ENCODE measurements around the gene CTNNA1.

Gene CTNNA1

DNA sequence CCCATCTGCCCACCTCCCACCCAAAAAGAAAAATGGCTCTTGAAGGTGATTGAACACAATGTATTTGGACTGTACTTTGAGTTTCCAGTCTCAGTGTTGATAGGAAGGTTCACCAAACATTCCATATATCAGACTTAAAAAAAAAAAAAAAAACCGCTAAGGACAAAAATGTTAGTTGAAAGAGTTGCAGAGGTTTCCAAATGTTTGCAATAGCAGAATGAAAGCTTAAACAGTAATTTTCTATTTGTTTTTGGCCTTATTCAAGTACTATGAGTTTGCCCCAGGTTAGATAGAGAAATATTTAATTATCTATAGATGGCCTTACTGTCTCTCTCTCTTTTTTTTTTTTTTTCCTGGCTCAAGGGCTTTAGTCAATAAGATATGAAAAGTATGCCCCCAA is 115.8 kb downstream of the CTNNA1 start:
- TF ChIP-seq, protein P1, sequence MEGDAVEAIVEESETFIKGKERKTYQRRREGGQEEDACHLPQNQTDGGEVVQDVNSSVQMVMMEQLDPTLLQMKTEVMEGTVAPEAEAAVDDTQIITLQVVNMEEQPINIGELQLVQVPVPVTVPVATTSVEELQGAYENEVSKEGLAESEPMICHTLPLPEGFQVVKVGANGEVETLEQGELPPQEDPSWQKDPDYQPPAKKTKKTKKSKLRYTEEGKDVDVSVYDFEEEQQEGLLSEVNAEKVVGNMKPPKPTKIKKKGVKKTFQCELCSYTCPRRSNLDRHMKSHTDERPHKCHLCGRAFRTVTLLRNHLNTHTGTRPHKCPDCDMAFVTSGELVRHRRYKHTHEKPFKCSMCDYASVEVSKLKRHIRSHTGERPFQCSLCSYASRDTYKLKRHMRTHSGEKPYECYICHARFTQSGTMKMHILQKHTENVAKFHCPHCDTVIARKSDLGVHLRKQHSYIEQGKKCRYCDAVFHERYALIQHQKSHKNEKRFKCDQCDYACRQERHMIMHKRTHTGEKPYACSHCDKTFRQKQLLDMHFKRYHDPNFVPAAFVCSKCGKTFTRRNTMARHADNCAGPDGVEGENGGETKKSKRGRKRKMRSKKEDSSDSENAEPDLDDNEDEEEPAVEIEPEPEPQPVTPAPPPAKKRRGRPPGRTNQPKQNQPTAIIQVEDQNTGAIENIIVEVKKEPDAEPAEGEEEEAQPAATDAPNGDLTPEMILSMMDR (IDR thresholded peaks at IDR 0.05), result no peak
- H3K36me3 Mint-ChIP-seq (ENCODE audit: low read depth), result peaks cover 25% of the 10 kb centered on the region
- DNase-seq, result no peak
- H3K27ac Mint-ChIP-seq, result no peak overlapping the region
- peaks cover 57% of the 10 kb centered on the region for H3K4me1 Mint-ChIP-seq
- no peaks in the 10 kb centered on the region for H3K27me3 Mint-ChIP-seq (ENCODE audit: low read depth, poor library complexity)
- H3K4me3 Mint-ChIP-seq, result no peak overlapping the region
- H3K9me3 Mint-ChIP-seq, result peaks cover 6% of the 10 kb centered on the region

DNA sequence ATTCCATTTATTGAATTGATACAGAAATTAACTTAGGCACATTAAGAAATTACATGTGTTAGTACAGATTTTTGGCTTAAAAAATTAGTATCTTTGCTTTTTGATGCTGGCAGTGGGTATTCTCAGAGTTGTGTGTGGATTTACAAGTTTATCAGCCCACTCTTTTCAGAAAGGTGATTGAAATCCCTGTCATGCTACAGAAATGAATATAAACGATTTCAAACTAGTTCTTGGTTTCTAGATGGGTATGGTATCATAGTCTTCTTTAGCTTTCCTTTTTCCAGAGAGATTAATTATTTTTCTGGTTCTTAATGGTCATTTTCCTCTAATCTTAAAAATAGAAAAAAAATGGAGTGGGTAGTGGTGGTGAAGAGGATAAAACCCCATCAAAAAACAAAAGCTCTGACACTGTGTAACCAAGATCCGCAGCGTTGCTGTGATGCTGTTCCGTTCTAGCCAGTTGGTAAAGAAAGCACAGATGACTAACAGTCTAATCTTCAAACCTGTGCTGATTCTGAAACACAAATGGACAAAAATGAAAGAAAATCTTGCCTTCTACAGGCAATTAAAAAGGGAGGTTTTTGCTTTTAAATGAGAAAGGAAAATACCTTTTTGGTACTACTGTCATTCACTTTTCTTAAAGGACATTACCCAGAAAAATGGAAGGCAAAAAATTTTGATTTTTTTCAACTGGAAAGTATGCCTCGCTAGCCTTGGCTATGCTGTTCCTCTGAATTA is 116.7 kb downstream of the CTNNA1 start:
- Mint-ChIP-seq H3K4me1 (peaks cover 66% of the 10 kb centered on the region), H3K4me3 (no peak overlapping the region), H3K27me3 (ENCODE audit: low read depth, poor library complexity) (no peaks in the 10 kb centered on the region), H3K9me3 (no peaks in the 10 kb centered on the region), H3K27ac (peak overlapping the region; percentile 95), H3K36me3 (ENCODE audit: low read depth) (peaks cover 16% of the 10 kb centered on the region)
- TF ChIP-seq, protein P1 (IDR thresholded peaks at IDR 0.05), result no peak
- no peak for DNase-seq

DNA sequence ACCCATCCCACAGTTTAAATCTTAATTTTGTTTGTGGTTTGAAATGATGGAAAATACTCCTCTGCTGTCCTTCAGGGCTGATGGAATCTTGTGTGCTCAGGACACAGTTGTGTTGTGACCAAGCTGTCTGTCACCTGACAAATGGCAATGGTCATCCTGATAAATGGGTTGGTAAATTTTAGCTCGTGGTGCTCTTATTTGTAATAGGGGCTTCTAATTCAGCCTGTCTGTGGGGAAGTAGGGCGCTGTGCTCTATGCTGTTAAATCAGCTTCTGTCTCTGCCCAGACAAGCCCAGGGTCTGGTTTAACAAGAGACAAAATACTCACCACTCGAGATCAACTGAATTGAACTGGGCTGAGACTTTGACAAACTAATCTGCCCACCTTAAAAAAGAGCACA is 117.4 kb downstream of the CTNNA1 start:
- H3K4me1 Mint-ChIP-seq, result peaks cover 72% of the 10 kb centered on the region
- no peak for DNase-seq
- no peaks in the 10 kb centered on the region for H3K27me3 Mint-ChIP-seq (ENCODE audit: low read depth, poor library complexity)
- peak overlapping the region; percentile 95 for H3K27ac Mint-ChIP-seq
- no peaks in the 10 kb centered on the region for H3K9me3 Mint-ChIP-seq
- peaks cover 16% of the 10 kb centered on the region for H3K36me3 Mint-ChIP-seq (ENCODE audit: low read depth)
- peak overlapping the region; percentile 8 for H3K4me3 Mint-ChIP-seq
- TF ChIP-seq, protein P1 (IDR thresholded peaks at IDR 0.05), result no peak

DNA sequence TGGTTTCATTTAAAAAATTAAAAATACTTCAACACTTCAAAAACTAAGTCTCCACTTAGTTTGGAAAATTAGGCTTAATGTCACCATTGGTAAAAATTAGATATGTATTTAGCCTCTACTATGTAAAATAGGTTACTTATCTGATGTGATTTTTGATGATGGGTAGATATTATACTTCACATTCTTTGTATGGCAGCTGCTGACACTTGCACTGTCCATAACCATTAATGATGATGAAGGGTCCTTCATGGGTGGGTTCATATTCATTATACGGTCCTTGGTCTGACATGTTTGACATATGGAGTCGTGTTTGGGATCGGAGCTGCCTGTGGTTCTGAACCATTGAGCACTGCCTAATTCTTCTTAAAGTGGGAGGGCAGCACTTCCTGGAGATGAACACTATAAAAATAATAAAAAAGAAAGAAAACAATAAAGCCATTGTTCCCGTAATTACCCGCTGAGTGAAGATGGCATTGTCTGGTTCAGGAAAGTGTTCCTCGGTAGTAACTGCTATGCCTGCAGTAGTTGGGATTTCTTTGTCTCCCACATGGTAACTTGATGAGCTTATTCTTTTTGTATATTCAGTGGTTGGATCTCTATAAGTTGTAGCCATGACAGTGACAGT is 119.7 kb downstream of the CTNNA1 start:
- DNase-seq, result no peak
- peaks cover 5% of the 10 kb centered on the region for H3K9me3 Mint-ChIP-seq
- H3K27ac Mint-ChIP-seq, result peak overlapping the region; percentile 89
- no peaks in the 10 kb centered on the region for H3K27me3 Mint-ChIP-seq (ENCODE audit: low read depth, poor library complexity)
- peaks cover 30% of the 10 kb centered on the region for H3K36me3 Mint-ChIP-seq (ENCODE audit: low read depth)
- H3K4me1 Mint-ChIP-seq, result peaks cover 80% of the 10 kb centered on the region
- TF ChIP-seq, protein P1 (IDR thresholded peaks at IDR 0.05), result no peak
- peak overlapping the region; percentile 29 for H3K4me3 Mint-ChIP-seq

DNA sequence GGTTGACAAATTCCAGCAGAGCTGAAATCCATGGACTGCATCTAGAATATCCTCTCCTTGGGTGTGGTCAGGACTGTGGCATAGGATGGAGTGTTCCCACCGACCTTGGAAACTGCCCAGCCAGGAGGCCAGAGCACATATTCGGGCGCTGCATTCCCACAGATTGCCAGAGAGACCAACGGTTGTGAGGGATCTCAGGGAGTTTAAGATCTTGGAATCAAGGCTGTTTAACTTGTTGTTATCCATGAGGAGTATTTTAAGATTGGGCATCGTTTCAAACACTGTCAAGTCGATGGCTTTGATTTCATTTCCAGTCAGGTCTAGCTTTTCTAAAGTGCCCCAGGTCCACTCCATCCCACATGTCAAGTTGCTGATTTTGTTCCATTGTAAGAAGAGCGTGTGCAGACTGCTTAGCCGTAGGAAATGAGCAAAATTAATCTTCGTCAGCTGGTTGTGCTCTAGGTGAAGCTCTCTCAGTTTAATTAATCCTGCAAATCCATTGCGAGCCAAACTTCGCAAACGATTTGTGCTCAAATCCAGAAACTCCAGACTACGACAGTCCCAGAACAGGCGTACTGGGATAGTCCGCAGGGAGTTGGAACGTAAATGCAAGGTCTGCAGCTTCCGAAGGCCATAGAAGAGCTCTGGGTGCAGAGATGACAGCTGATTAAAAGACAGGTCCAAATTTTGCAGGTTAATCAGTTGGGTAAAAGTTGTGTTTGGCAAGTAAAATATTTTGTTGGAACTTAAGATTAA is 120.4 kb downstream of the CTNNA1 start:
- Mint-ChIP-seq H3K4me1 (peaks cover 76% of the 10 kb centered on the region), H3K9me3 (peaks cover 5% of the 10 kb centered on the region), H3K36me3 (ENCODE audit: low read depth) (peaks cover 36% of the 10 kb centered on the region), H3K27ac (peak overlapping the region; percentile 89), H3K27me3 (ENCODE audit: low read depth, poor library complexity) (no peaks in the 10 kb centered on the region), H3K4me3 (peak overlapping the region; percentile 29)
- TF ChIP-seq, protein P1 (IDR thresholded peaks at IDR 0.05), result no peak
- no peak for DNase-seq
